OCI-LY1 (cell line): ENCODE data around the gene SRSF7.

ENCODE experiments used
- H2AFZ ChIP-seq: fragments of 200-600 bp; sonication (generic), shearing (Covaris generic); 2 replicates; pipeline ENCODE4 v1.6.0; 2014; ENCODE audit warnings: antibody characterized with exemption, mild to moderate bottlenecking, low read length
- H3F3A ChIP-seq: fragments of 200-600 bp; sonication (generic), shearing (Covaris generic); 2 replicates; pipeline ENCODE4 v1.6.0; 2014; ENCODE audit warnings: mild to moderate bottlenecking, antibody characterized with exemption, low read length, moderate library complexity; ENCODE audit not compliant: insufficient read depth
- H3K27ac ChIP-seq: fragments of 200-600 bp; sonication (generic); 2 replicates; pipeline ENCODE4 v1.5.1; 2014; ENCODE audit warnings: low read length, mixed run types, mild to moderate bottlenecking, low read depth; ENCODE audit not compliant: poor library complexity, severe bottlenecking
- H3K27me3 ChIP-seq: fragments of 200-600 bp; sonication (generic); 2 replicates; pipeline ENCODE4 v1.6.0; 2014; ENCODE audit warnings: antibody characterized with exemption, mild to moderate bottlenecking, low read length, moderate library complexity; ENCODE audit not compliant: insufficient read depth
- H3K36me3 ChIP-seq: fragments of 200-600 bp; sonication (generic); 2 replicates; pipeline ENCODE4 v1.6.1; 2014; ENCODE audit warnings: mild to moderate bottlenecking, antibody characterized with exemption, low read length, moderate library complexity, mixed read lengths; ENCODE audit not compliant: insufficient read depth
- H3K4me1 ChIP-seq: fragments of 200-600 bp; sonication (generic); 2 replicates; pipeline ENCODE4 v1.5.1; 2014; ENCODE audit warnings: mild to moderate bottlenecking, low read length, moderate library complexity; ENCODE audit not compliant: insufficient read depth, severe bottlenecking
- H3K4me2 ChIP-seq: fragments of 200-600 bp; sonication (generic), shearing (Covaris generic); 2 replicates; pipeline ENCODE4 v1.6.1; 2014; ENCODE audit warnings: low read length
- H3K4me3 ChIP-seq: fragments of 200-600 bp; sonication (generic); 2 replicates; pipeline ENCODE4 v1.5.1; 2014; ENCODE audit warnings: low read length, low read depth, mild to moderate bottlenecking, mixed read lengths; ENCODE audit not compliant: poor library complexity, severe bottlenecking
- H3K79me2 ChIP-seq: fragments of 200-600 bp; shearing (Covaris generic); 2 replicates; pipeline ENCODE4 v1.6.1; 2016; ENCODE audit warnings: mixed run types, low read length, mixed read lengths; ENCODE audit not compliant: insufficient read depth
- H3K9ac ChIP-seq: fragments of 200-600 bp; sonication (generic), shearing (Covaris generic); 2 replicates; pipeline ENCODE4 v1.6.1; 2014; ENCODE audit warnings: mild to moderate bottlenecking, low read length, mixed read lengths
- H3K9me2 ChIP-seq: fragments of 200-600 bp; sonication (generic), shearing (Covaris generic); 2 replicates; pipeline ENCODE4 v1.6.1; 2014; ENCODE audit warnings: low read depth, mild to moderate bottlenecking, low read length, mixed read lengths
- H3K9me3 ChIP-seq: fragments of 200-600 bp; shearing (Covaris generic); 2 replicates; pipeline ENCODE4 v1.6.1; 2014; ENCODE audit warnings: low read length, mixed read lengths
- H4K20me1 ChIP-seq: fragments of 200-600 bp; sonication (generic), shearing (Covaris generic); 2 replicates; pipeline ENCODE4 v1.6.0; 2016; ENCODE audit warnings: mild to moderate bottlenecking, low read length; ENCODE audit not compliant: insufficient read depth
- EZH2 ChIP-seq: fragments of 200-600 bp; sonication (generic), shearing (Covaris generic); IDR thresholded peaks from 2 replicates; pipeline ENCODE4 v1.8.0; 2017; ENCODE audit warnings: borderline replicate concordance, mixed run types, mild to moderate bottlenecking, antibody characterized with exemption, low read length, moderate library complexity, mixed read lengths
- TF ChIP-seq, protein P1 (sequence below): fragments of 200-600 bp; sonication (generic), shearing (Covaris generic); IDR thresholded peaks from 2 replicates; pipeline ENCODE4 v1.5.1; 2017; ENCODE audit warnings: mild to moderate bottlenecking, antibody characterized with exemption, low read length, moderate library complexity, mixed read lengths

SRSF7 gene

DNA sequence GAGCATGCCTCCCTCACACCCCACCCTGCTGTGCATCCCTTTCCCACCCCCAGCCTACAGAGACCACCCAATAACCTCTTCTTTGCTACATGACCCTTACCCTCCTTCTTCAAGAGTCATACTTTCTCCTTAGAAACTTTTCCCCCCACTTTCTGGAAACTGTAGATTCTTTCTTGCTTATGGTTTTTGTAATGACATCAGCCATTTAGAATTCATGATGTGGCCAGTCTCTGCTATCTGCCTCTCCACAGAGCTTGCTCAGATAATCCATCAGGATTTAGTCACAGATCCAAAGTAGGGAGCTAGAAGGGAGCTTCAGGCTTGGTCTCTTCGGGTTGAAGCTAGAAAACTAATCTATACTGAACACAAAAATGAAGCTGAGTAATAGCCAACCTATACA is 48.7 kb downstream of the SRSF7 start:
- H3K4me2 ChIP-seq: no peak overlapping the region
- H3K9me2 ChIP-seq: no peaks in the 10 kb centered on the region
- H3K27ac ChIP-seq: no peak overlapping the region
- H3K9ac ChIP-seq: no peak overlapping the region
- no peak overlapping the region for H2AFZ ChIP-seq
- no peaks in the 10 kb centered on the region for H3F3A ChIP-seq
- H3K79me2 ChIP-seq: no peaks in the 10 kb centered on the region
- no peak overlapping the region for H3K4me3 ChIP-seq
- H3K9me3 ChIP-seq: no peaks in the 10 kb centered on the region
- no peaks in the 10 kb centered on the region for H4K20me1 ChIP-seq
- no peaks in the 10 kb centered on the region for H3K36me3 ChIP-seq
- H3K27me3 ChIP-seq: no peaks in the 10 kb centered on the region
- no peak for TF ChIP-seq EZH2
- TF ChIP-seq, protein P1, sequence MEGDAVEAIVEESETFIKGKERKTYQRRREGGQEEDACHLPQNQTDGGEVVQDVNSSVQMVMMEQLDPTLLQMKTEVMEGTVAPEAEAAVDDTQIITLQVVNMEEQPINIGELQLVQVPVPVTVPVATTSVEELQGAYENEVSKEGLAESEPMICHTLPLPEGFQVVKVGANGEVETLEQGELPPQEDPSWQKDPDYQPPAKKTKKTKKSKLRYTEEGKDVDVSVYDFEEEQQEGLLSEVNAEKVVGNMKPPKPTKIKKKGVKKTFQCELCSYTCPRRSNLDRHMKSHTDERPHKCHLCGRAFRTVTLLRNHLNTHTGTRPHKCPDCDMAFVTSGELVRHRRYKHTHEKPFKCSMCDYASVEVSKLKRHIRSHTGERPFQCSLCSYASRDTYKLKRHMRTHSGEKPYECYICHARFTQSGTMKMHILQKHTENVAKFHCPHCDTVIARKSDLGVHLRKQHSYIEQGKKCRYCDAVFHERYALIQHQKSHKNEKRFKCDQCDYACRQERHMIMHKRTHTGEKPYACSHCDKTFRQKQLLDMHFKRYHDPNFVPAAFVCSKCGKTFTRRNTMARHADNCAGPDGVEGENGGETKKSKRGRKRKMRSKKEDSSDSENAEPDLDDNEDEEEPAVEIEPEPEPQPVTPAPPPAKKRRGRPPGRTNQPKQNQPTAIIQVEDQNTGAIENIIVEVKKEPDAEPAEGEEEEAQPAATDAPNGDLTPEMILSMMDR: no peak
- no peaks in the 10 kb centered on the region for H3K4me1 ChIP-seq

DNA sequence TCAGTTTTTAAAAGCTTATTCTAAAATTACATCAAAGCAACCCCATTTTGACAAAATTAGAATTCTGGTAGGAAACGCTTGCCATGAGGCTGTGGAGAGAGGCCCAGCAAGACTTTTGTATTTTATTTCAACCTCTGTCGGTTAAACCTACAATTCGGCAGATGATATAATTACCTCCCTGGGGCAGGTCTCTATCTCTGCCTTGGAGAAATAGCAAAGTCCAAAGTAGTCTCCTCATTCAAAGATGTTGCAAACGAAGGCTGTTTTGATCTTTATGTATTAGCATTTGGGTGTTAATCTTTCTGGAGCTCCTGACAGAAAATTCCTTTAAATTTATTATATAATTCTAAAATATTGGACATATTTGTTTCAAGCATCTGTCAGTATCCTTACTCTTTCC is 49.6 kb downstream of the SRSF7 start:
- no peak overlapping the region for H3K4me2 ChIP-seq
- H3K4me3 ChIP-seq: no peak overlapping the region
- H3K27me3 ChIP-seq: no peaks in the 10 kb centered on the region
- no peaks in the 10 kb centered on the region for H3K9me3 ChIP-seq
- H3K27ac ChIP-seq: no peak overlapping the region
- no peaks in the 10 kb centered on the region for H4K20me1 ChIP-seq
- no peaks in the 10 kb centered on the region for H3F3A ChIP-seq
- H3K9me2 ChIP-seq: no peaks in the 10 kb centered on the region
- H3K36me3 ChIP-seq: no peaks in the 10 kb centered on the region
- no peaks in the 10 kb centered on the region for H3K79me2 ChIP-seq
- H3K4me1 ChIP-seq: no peaks in the 10 kb centered on the region
- no peak for TF ChIP-seq EZH2
- TF ChIP-seq, protein P1: no peak
- no peak overlapping the region for H3K9ac ChIP-seq
- H2AFZ ChIP-seq: no peak overlapping the region

DNA sequence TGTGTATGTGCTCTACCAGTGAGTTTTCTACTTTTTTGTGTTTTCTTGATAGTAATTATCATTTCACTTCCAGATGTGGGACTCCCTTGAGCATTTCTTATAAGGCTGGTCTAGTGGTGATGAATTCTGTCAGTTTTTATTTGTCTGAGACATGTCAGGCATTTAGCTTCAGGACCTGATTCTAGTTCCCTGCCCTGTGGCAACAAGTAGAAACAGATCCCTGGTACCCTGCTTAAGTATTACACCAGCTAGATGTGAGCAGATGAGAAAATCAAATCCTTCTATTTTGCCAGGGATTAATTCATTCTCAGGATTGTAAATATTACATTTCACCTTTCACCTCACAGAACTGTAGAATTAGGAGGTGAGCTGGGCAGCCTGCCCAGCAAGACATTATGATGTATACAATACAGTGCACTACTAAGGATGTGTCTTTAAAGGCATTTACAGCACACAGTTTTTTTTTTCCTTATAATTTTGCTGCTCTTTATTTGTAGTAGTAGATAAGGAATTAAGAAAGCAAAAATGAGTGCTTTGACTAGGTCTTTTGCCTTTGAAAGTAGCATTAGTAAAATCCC is 50.2 kb downstream of the SRSF7 start:
- Histone ChIP-seq H3K27me3 (no peaks in the 10 kb centered on the region), H3F3A (no peaks in the 10 kb centered on the region), H3K36me3 (no peaks in the 10 kb centered on the region), H4K20me1 (no peaks in the 10 kb centered on the region), H3K4me1 (no peaks in the 10 kb centered on the region), H3K4me3 (no peak overlapping the region), H3K27ac (no peak overlapping the region), H3K4me2 (no peak overlapping the region), H3K79me2 (no peaks in the 10 kb centered on the region), H3K9ac (no peak overlapping the region), H2AFZ (no peak overlapping the region), H3K9me2 (no peaks in the 10 kb centered on the region), H3K9me3 (no peaks in the 10 kb centered on the region)
- no peak for TF ChIP-seq EZH2
- TF ChIP-seq, protein P1: no peak
